ENCODE results near the gene RAI1. TPM values are rescaled to one million over a fixed set of nuclear protein-coding genes. Genes with fewer than 3 reads are reported as not detected.

RAI1 gene
- total and polyA plus RNA-seq, 2 of the 13 experiments (the other 11 are each of a cell fraction or from before 2014, with no cell fraction given), result 3.4 to 5.2 TPM

GRCh38 chr17:17693253-17694168 lies 12.3 kb downstream of the RAI1 start (continued):
- TF ChIP-seq, protein P1, sequence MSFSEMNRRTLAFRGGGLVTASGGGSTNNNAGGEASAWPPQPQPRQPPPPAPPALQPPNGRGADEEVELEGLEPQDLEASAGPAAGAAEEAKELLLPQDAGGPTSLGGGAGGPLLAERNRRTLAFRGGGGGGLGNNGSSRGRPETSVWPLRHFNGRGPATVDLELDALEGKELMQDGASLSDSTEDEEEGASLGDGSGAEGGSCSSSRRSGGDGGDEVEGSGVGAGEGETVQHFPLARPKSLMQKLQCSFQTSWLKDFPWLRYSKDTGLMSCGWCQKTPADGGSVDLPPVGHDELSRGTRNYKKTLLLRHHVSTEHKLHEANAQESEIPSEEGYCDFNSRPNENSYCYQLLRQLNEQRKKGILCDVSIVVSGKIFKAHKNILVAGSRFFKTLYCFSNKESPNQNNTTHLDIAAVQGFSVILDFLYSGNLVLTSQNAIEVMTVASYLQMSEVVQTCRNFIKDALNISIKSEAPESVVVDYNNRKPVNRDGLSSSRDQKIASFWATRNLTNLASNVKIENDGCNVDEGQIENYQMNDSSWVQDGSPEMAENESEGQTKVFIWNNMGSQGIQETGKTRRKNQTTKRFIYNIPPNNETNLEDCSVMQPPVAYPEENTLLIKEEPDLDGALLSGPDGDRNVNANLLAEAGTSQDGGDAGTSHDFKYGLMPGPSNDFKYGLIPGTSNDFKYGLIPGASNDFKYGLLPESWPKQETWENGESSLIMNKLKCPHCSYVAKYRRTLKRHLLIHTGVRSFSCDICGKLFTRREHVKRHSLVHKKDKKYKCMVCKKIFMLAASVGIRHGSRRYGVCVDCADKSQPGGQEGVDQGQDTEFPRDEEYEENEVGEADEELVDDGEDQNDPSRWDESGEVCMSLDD (CRISPR knock-in tag; IDR thresholded peaks at IDR 0.05; ENCODE audit: borderline replicate concordance), result no peak
- TF ChIP-seq PITX1 (CRISPR knock-in tag; IDR thresholded peaks at IDR 0.05) (peak; percentile 62), ZBTB49 (CRISPR knock-in tag; IDR thresholded peaks at IDR 0.05; ENCODE audit: borderline replicate concordance) (no peak), ZNF17 (CRISPR knock-in tag; IDR thresholded peaks at IDR 0.05) (0 out of 2 replicates have a peak, but pooled peaks have one; percentile 46), ZNF556 (CRISPR knock-in tag; IDR thresholded peaks at IDR 0.05; ENCODE audit: borderline replicate concordance) (no peak), ZNF34 (CRISPR knock-in tag; IDR thresholded peaks at IDR 0.05; ENCODE audit: borderline replicate concordance) (no peak), MTA1 (CRISPR knock-in tag; IDR thresholded peaks at IDR 0.05; ENCODE audit: borderline replicate concordance) (no peak; the same call in 1 of the 2 replicates), SOX5 (CRISPR knock-in tag; IDR thresholded peaks at IDR 0.05; ENCODE audit: borderline replicate concordance) (peak; percentile 41; the same call in 1 of the 2 replicates), SP4 (CRISPR knock-in tag; IDR thresholded peaks at IDR 0.05) (peak; percentile 53; the same call in 1 of the 2 replicates), TBX3 (IDR thresholded peaks at IDR 0.05; ENCODE audit: borderline replicate concordance) (no peak), MXD4 (CRISPR knock-in tag; IDR thresholded peaks at IDR 0.05) (no peak), RXRB (CRISPR knock-in tag; IDR thresholded peaks at IDR 0.05; ENCODE audit: borderline replicate concordance) (no peak), ZNF770 (CRISPR knock-in tag; IDR thresholded peaks at IDR 0.05) (peak; percentile 47), CHCHD3 (CRISPR knock-in tag; IDR thresholded peaks at IDR 0.05) (no peak), MEF2D (CRISPR knock-in tag; IDR thresholded peaks at IDR 0.05) (no peak; the same call in 1 of the 2 replicates), IRF2 (CRISPR knock-in tag; IDR thresholded peaks at IDR 0.05) (no peak), ZNF253 (CRISPR knock-in tag; IDR thresholded peaks at IDR 0.05; ENCODE audit: borderline replicate concordance) (no peak), U2AF2 (IDR thresholded peaks at IDR 0.05; ENCODE audit: low read depth, low read length) (no peak), ZNF564 (CRISPR knock-in tag; IDR thresholded peaks at IDR 0.05) (peak; percentile 71; the same call in 1 of the 2 replicates), ZNF230 (CRISPR knock-in tag; IDR thresholded peaks at IDR 0.05) (no peak), SYNCRIP (IDR thresholded peaks at IDR 0.05; ENCODE audit: insufficient read depth, low read depth, low read length) (no peak), SNAI1 (CRISPR knock-in tag; IDR thresholded peaks at IDR 0.05; ENCODE audit: borderline replicate concordance) (peak; percentile 61; the same call in 1 of the 2 replicates), REXO4 (CRISPR knock-in tag; IDR thresholded peaks at IDR 0.05; ENCODE audit: borderline replicate concordance) (no peak)

Data from HepG2 (cell line).